Measurements from ENCODE around the gene MYOT.

- TF ChIP-seq CTCF (IDR thresholded peaks at IDR 0.05) (no peak), EP300 (IDR thresholded peaks at IDR 0.05) (no peak)
These were observed 65.1 kb downstream of the MYOT start for GRCh38 chr5:137932800-137933199.
